Suprapubic skin (tissue), 4 donors: ENCODE data around the gene TMEM62. TPM values are rescaled to one million over a fixed set of nuclear protein-coding genes. Genes with fewer than 3 reads are reported as not detected.
"Not testable (repeated sequence)": the region's sequence is repeated elsewhere in the genome, so short reads cannot be mapped to it uniquely, and the experiment has no call there.

ENCODE experiments used
- DNase-seq, 2 donors: peaks; one replicate each; pipeline ENCODE4 v3.0.0-alpha.2; 2019; ENCODE audit warnings: low spot score in 2 of 2
- H3K27ac ChIP-seq: fragments of 200-600 bp; sonication (generic); one replicate; pipeline ENCODE4 v1.5.1; 2019
- H3K27me3 ChIP-seq: fragments of 200-600 bp; sonication (generic); one replicate; pipeline ENCODE4 v1.5.1; 2019
- H3K36me3 ChIP-seq: fragments of 200-600 bp; sonication (generic); one replicate; pipeline ENCODE4 v1.5.1; 2019
- H3K4me1 ChIP-seq: fragments of 200-600 bp; sonication (generic); one replicate; pipeline ENCODE4 v1.5.1; 2019
- H3K4me3 ChIP-seq: fragments of 200-600 bp; sonication (generic); one replicate; pipeline ENCODE4 v1.5.1; 2019; ENCODE audit warnings: mild to moderate bottlenecking
- H3K9me3 ChIP-seq: fragments of 200-600 bp; sonication (generic); one replicate; pipeline ENCODE4 v1.5.1; 2019
- CTCF ChIP-seq, 2 donors: fragments of 200-600 bp in 1 of 2; fragments of 450-650 bp in 1 of 2; sonication (generic) in 1 of 2; IDR thresholded peaks; one replicate each; pipeline ENCODE4 v1.5.1; 2016 to 2019; ENCODE audit warnings: antibody characterized with exemption in 2 of 2, mild to moderate bottlenecking in 1 of 2, moderate library complexity in 1 of 2
- EP300 ChIP-seq: sonication (generic); formaldehyde crosslinking; IDR thresholded peaks from one replicate; pipeline ENCODE4 v1.6.1; 2017; ENCODE audit warnings: antibody characterized with exemption
- POLR2A ChIP-seq, 2 donors: fragments of 450-650 bp; IDR thresholded peaks; one replicate each; pipeline ENCODE4 v1.6.1; 2017; ENCODE audit warnings: antibody characterized with exemption in 2 of 2, mild to moderate bottlenecking in 2 of 2, moderate library complexity in 2 of 2
- POLR2AphosphoS5 ChIP-seq, 3 donors: sonication (generic); formaldehyde crosslinking; IDR thresholded peaks; one replicate each; pipeline ENCODE4 v1.6.1; 2017; ENCODE audit warnings: antibody characterized with exemption in 3 of 3
- WGBS: methylation state at CpG from one replicate; pipeline ENCODE4 v1.1.5; 2018; 5-methylcytosine and 5-hydroxymethylcytosine counted together
- total RNA-seq, 4 donors: library from RNA; depleted of rRNA; stranded (reverse); fragments of >200 nt; gene quantifications; one replicate each; pipeline ENCODE4 v1.1.0, GENCODE V29; 2016

The TMEM62 gene
- total RNA-seq, 4 donors from 2014 or later = 12.5 to 31.3 (median 20.3) TPM

GRCh38 chr15:43220991-43221403, 87.6 kb downstream of the TMEM62 start, which contains the start of gene EPB42:
EPB42 (minus strand) TSS chr15:43221018; CDS start chr15:43220825, 193 bp downstream.
- Histone ChIP-seq H3K9me3 (no peaks in the 10 kb centered on the region), H3K36me3 (no peaks in the 10 kb centered on the region), H3K4me1 (peaks cover 9% of the 10 kb centered on the region), H3K4me3 (no peak within 1 kb of the TSS), H3K27ac (no peak within 1 kb of the TSS), H3K27me3 (no peaks in the 10 kb centered on the region)
- no peak for DNase-seq
- TF ChIP-seq EP300 = no peak
- no peak for TF ChIP-seq POLR2AphosphoS5 (IDR thresholded peaks at IDR 0.05)
- TF ChIP-seq POLR2A (IDR thresholded peaks at IDR 0.05) = no peak
- TF ChIP-seq CTCF (IDR thresholded peaks at IDR 0.05) = no peak
- 76% methylated on average over 3 of the region's 3 CpGs for WGBS

GRCh38 chr15:43221422-43221821, 88.0 kb downstream of the TMEM62 start:
- H3K36me3 ChIP-seq = no peaks in the 10 kb centered on the region
- 75% methylated on average over 1 of the region's 1 CpG for WGBS
- no peaks in the 10 kb centered on the region for H3K27me3 ChIP-seq
- no peak overlapping the region for H3K4me3 ChIP-seq
- no peaks in the 10 kb centered on the region for H3K9me3 ChIP-seq
- DNase-seq = no peak
- TF ChIP-seq CTCF (IDR thresholded peaks at IDR 0.05) = no peak
- no peak for TF ChIP-seq POLR2AphosphoS5 (IDR thresholded peaks at IDR 0.05)
- no peak for TF ChIP-seq POLR2A (IDR thresholded peaks at IDR 0.05)
- TF ChIP-seq EP300 = no peak
- H3K4me1 ChIP-seq = peaks cover 9% of the 10 kb centered on the region
- H3K27ac ChIP-seq = no peak overlapping the region

GRCh38 chr15:43225201-43225949, 92.0 kb downstream of the TMEM62 start:
- TF ChIP-seq CTCF (IDR thresholded peaks at IDR 0.05) (peak; percentile 51 to 62), POLR2A (IDR thresholded peaks at IDR 0.05) (no peak), POLR2AphosphoS5 (IDR thresholded peaks at IDR 0.05) (no peak), EP300 (no peak)
- H3K36me3 ChIP-seq = no peaks in the 10 kb centered on the region
- no peak overlapping the region for H3K27ac ChIP-seq
- H3K4me1 ChIP-seq = peaks cover 10% of the 10 kb centered on the region
- 43% methylated on average over 16 of the region's 16 CpGs for WGBS
- H3K27me3 ChIP-seq = no peaks in the 10 kb centered on the region
- H3K9me3 ChIP-seq = no peaks in the 10 kb centered on the region
- no peak for DNase-seq
- no peak overlapping the region for H3K4me3 ChIP-seq

DNA sequence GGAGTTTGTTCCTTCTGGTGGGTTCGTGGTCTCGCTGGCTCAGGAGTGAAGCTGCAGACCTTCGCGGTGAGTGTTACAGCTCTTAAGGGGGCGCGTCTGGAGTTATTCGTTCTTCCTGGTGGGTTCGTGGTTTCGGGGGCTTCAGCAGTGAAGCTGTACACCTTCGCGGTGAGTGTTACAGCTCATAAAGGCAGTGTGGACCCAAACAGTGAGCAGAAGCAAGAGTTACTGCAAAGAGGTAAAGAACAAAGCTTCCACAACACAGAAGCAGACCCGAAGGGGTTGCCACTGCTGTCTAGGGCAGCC, 92.5 kb downstream of the TMEM62 start:
- H3K27me3 ChIP-seq, H3K27ac ChIP-seq, DNase-seq, H3K4me3 ChIP-seq, H3K36me3 ChIP-seq, H3K9me3 ChIP-seq: not testable (repeated sequence)
- WGBS = 89% methylated on average over 12 of the region's 12 CpGs
- H3K4me1 ChIP-seq = peaks cover 11% of the 10 kb centered on the region

DNA sequence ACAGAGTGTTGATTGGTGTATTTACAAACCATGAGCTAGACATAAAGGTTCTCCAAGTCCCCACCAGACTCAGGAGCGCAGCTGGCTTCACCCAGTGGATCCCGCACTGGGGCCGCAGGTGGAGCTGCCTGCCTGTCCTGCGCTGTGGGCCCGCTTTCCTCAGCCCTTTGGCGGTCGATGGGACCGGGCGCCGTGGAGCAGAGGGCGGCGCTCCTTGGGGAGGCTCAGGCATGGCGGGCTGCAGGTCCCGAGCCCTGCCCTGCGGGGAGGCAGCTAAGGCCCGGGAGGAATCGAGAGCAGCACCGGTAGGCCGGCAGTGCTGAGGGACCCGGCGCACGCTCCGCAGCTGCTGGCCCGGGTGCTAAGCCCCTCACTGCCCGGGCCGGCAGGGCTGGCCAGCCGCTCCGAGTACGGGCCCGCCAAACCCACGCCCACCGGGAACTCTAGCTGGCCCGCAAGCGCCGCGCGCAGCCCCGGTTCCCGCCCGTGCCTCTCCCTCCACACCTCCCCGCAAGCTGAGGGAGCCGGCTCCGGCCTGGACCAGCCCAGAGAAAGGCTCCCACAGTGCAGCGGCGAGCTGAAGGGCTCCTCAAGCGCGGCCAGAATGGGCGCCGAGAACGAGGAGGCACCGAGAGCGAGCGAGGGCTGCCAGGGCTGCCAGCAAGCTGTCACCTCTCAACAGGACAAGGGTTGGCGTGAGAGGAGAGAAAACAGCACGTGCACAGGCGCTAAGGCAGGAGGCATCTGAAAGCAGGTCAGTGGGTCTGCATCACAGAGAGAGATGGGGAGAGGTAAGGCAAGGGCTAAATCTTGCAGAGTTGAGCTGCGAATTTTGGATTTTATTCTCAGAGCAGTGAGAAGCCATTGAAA, 93.3 kb downstream of the TMEM62 start:
- H3K27me3 ChIP-seq = no peaks in the 10 kb centered on the region
- H3K4me1 ChIP-seq = peaks cover 11% of the 10 kb centered on the region
- no peak overlapping the region for H3K27ac ChIP-seq
- TF ChIP-seq POLR2AphosphoS5 (IDR thresholded peaks at IDR 0.05) (no peak), POLR2A (IDR thresholded peaks at IDR 0.05) (no peak), EP300 (no peak), CTCF (IDR thresholded peaks at IDR 0.05) (no peak)
- no peak overlapping the region for H3K4me3 ChIP-seq
- H3K9me3 ChIP-seq = no peaks in the 10 kb centered on the region
- no peak for DNase-seq
- H3K36me3 ChIP-seq = no peaks in the 10 kb centered on the region
- WGBS = 95% methylated on average over 21 of the region's 57 CpGs
